Measurements from ENCODE around the gene CTAGE9. TPM values are rescaled to one million over a fixed set of nuclear protein-coding genes. Genes with fewer than 3 reads are reported as not detected.

The CTAGE9 gene
- total and polyA plus RNA-seq, 2 of the 8 experiments (the other 6 are each of a cell fraction or from before 2014, with no cell fraction given): not detected

- 91% methylated on average over 1 of the region's 1 CpG; no CpG with 5 or more reads in 1 of the 2 experiments for WGBS, 2 experiments (ENCODE audit: extremely low coverage in 1 of 2, insufficient coverage in 1 of 2, insufficient read length in 1 of 2, insufficient replicate concordance in 2 of 2, low coverage in 1 of 2, low lambda C conversion rate in 2 of 2, missing lambda C conversion rate in 1 of 2)
- H3K4me2 ChIP-seq (ENCODE audit: insufficient read depth in 1 of 2, low read depth in 2 of 2, low read length in 2 of 2): no peak overlapping the region
- no peak overlapping the region for H3K4ac ChIP-seq (replicated peaks; ENCODE audit: insufficient read length, low read depth, low read length)
- H3K14ac ChIP-seq (ENCODE audit: insufficient read length): no peak overlapping the region
- DNase-seq (ENCODE audit: low read depth in 1 of 2, low spot score in 2 of 2) (no peak), FAIRE-seq (no peak)
- no peak overlapping the region for H3K4me3 ChIP-seq (ENCODE audit: extremely low read depth in 1 of 4, insufficient read depth in 2 of 4, low read depth in 3 of 4, low read length in 4 of 4)
- H3K23me2 ChIP-seq (ENCODE audit: low read depth, low read length): no peaks in the 10 kb centered on the region
- no peak overlapping the region for H2BK120ac ChIP-seq (replicated peaks; ENCODE audit: low read depth, low read length)
- H3K23ac ChIP-seq (ENCODE audit: insufficient read length): no peak overlapping the region
- no peak overlapping the region for H4K91ac ChIP-seq (replicated peaks; ENCODE audit: insufficient read length, low read length)
- H2BK12ac ChIP-seq (ENCODE audit: low read depth, low read length): no peak overlapping the region
- no peak for TF ChIP-seq RXRA (IDR thresholded peaks at IDR 0.05; ENCODE audit: insufficient read depth, low read depth, low read length)
- ChIA-PET CTCF (ENCODE audit: partially characterized antibody) (interaction anchor here (0.9 to 3.0 kb wide), 4 partner anchors 12 to 104 kb away, joined by 3 to 15 read pairs (median 3); no protein-coding TSS in a partner anchor), POLR2A (ENCODE audit: partially characterized antibody) (no interaction called here)
- H2BK20ac ChIP-seq (ENCODE audit: low read length): no peak overlapping the region
- H2BK15ac ChIP-seq (ENCODE audit: low read length): no peak overlapping the region
- H4K20me1 ChIP-seq (replicated peaks in 1 of 2; ENCODE audit: control insufficient read depth in 1 of 2, insufficient read depth in 2 of 2, low read length in 2 of 2): no peaks in the 10 kb centered on the region
- no peak overlapping the region for H3K9ac ChIP-seq (replicated peaks in 1 of 4; ENCODE audit: extremely low read depth in 1 of 4, low read depth in 3 of 4, low read length in 3 of 4)
- no peaks in the 10 kb centered on the region for H3K79me2 ChIP-seq (ENCODE audit: control insufficient read depth in 1 of 2, insufficient read depth in 2 of 2, low read length in 2 of 2)
- H3K9me3 ChIP-seq (ENCODE audit: insufficient read depth in 2 of 2, low read depth in 1 of 2, low read length in 1 of 2): no peaks in the 10 kb centered on the region
- no peak overlapping the region for H2BK5ac ChIP-seq (ENCODE audit: low read depth, low read length)
- no peaks in the 10 kb centered on the region for H3K79me1 ChIP-seq (ENCODE audit: low read depth, low read length)
- no peak overlapping the region for H2AK5ac ChIP-seq (ENCODE audit: low read depth, low read length)
- no peak overlapping the region for H3K18ac ChIP-seq (ENCODE audit: extremely low read depth, low read length)
- H3K36me3 ChIP-seq (ENCODE audit: control insufficient read depth in 2 of 4, insufficient read depth in 4 of 4, low read length in 3 of 4): no peaks in the 10 kb centered on the region
- H3K27me3 ChIP-seq (replicated peaks in 1 of 4; ENCODE audit: control insufficient read depth in 3 of 4, extremely low read depth in 1 of 4, insufficient read depth in 3 of 4, low read length in 3 of 4): peaks cover 0 to 1% (median 0%) of the 10 kb centered on the region in 4 experiments; a peak in 1 of 7 replicates
- H3K4me1 ChIP-seq (replicated peaks in 1 of 4; ENCODE audit: control insufficient read depth in 3 of 4, insufficient read depth in 4 of 4, low read length in 3 of 4): no peaks in the 10 kb centered on the region
- H2AFZ ChIP-seq (ENCODE audit: low read length): no peak overlapping the region
- no peak overlapping the region for H3K56ac ChIP-seq (replicated peaks; ENCODE audit: insufficient read length, low read depth, low read length)
- H4K8ac ChIP-seq (ENCODE audit: extremely low read depth, insufficient read depth, low read length): no peak overlapping the region
- no peak overlapping the region for H4K5ac ChIP-seq (ENCODE audit: insufficient read length, low read depth, low read length)
- no peak overlapping the region for H3K27ac ChIP-seq (ENCODE audit: low read depth, low read length)
These were observed 40.9 kb downstream of the CTAGE9 start for GRCh38 chr6:131669891-131670290.
